ENCODE measurements around the gene LACTB. TPM values are rescaled to one million over a fixed set of nuclear protein-coding genes. Genes with fewer than 3 reads are reported as not detected.

LACTB gene
- total RNA-seq, 4 donors from 2014 or later: 35.4 to 41.1 (median 38.6) TPM

- in situ Hi-C loops (cut with MboI; ENCODE audit: low sequenced_read_pairs in 4 of 4): loop anchor here in 1 of 4 donors (5.0 kb wide), 1 partner anchor 42 kb away; no protein-coding TSS in a partner anchor
- TF ChIP-seq CTCF (IDR thresholded peaks at IDR 0.05 in 4 of 5, conservative IDR thresholded peaks at IDR 0.05 in 1 of 5): no peak
- H3K9me3 ChIP-seq: no peaks in the 10 kb centered on the region
- no peak for DNase-seq
- peak overlapping the region; percentile 68 to 99 (median 83) for H3K4me3 ChIP-seq
- ATAC-seq: peak in 1 of 2 donors; percentile 4
- H3K36me3 ChIP-seq: no peaks in the 10 kb centered on the region
- H3K27ac ChIP-seq: peak overlapping the region; percentile 76 to 95 (median 84)
- H3K4me1 ChIP-seq: peaks cover 7 to 36% of the 10 kb centered on the region in 2 donors
- intact Hi-C loops (cut with DNase I; ENCODE audit: low total_unique reads): loop anchor here (1.0 to 5.0 kb wide), 6 partner anchors 17 to 141 kb away; partner anchors contain the start of genes APH1B and RPS27L
- H3K27me3 ChIP-seq: no peaks in the 10 kb centered on the region
These were observed 68.5 kb downstream of the LACTB start for GRCh38 chr15:63189941-63190768.

GRCh38 chr15:63190769-63191649, 69.3 kb downstream of the LACTB start:
- Histone ChIP-seq H3K27ac (peak overlapping the region in 3 of 4 donors; percentile 76 to 95 (median 86)), H3K4me1 (peaks cover 7 to 40% of the 10 kb centered on the region in 2 donors), H3K4me3 (peak overlapping the region; percentile 68 to 99 (median 83)), H3K36me3 (no peaks in the 10 kb centered on the region), H3K27me3 (no peaks in the 10 kb centered on the region), H3K9me3 (no peaks in the 10 kb centered on the region)
- in situ Hi-C loops (cut with MboI; ENCODE audit: low sequenced_read_pairs in 4 of 4): loop anchor here in 1 of 4 donors (5.0 kb wide), 1 partner anchor 41 kb away; no protein-coding TSS in a partner anchor
- DNase-seq (no peak), ATAC-seq (no peak)
- intact Hi-C loops (cut with DNase I; ENCODE audit: low total_unique reads): loop anchor here (5.0 kb wide), 1 partner anchor 51 kb away; no protein-coding TSS in a partner anchor
- TF ChIP-seq CTCF (IDR thresholded peaks at IDR 0.05 in 4 of 5, conservative IDR thresholded peaks at IDR 0.05 in 1 of 5): no peak
- no peak for TF ChIP-seq POLR2A (IDR thresholded peaks at IDR 0.05)

Other genes starting within 250 kb of the LACTB start
- gene TPM1, start 79.1 kb upstream of the LACTB start, total RNA-seq: 1,000 to 10,000 TPM in 1 of 4 donors, 100 to 1,000 TPM in 3; 656 to 1,383 (median 909) TPM
- gene RPS27L, start 35.6 kb downstream of the LACTB start, total RNA-seq: 100 to 1,000 TPM in 1 of 4 donors, 10 to 100 TPM in 3; 53.0 to 145 (median 78.0) TPM
- 10 to 100 TPM in 2 of 4 donors, 1 to 10 TPM in 2; 7.2 to 33.4 (median 14.3) TPM for gene RAB8B, start 67.7 kb downstream of the LACTB start, total RNA-seq
- gene APH1B, start 155.7 kb downstream of the LACTB start, total RNA-seq: 1 to 10 TPM; 2.4 to 5.6 (median 2.9) TPM